ENCODE data around the gene RAP1A.

RAP1A gene

GRCh38 chr1:111611986-111612385, 7.6 kb upstream of the RAP1A start:
- no peak for TF ChIP-seq CTCF (IDR thresholded peaks at IDR 0.05; ENCODE audit: extremely low read depth, missing control alignments)

GRCh38 chr1:111615870-111616715, 3.5 kb upstream of the RAP1A start:
- DNase-seq (ENCODE audit: low spot score) = peak; percentile 82
- TF ChIP-seq CTCF (IDR thresholded peaks at IDR 0.05; ENCODE audit: extremely low read depth, missing control alignments) = no peak

More at GRCh38 chr1:111611986-111612385, 7.6 kb upstream of the RAP1A start:
- no peak for DNase-seq (ENCODE audit: low spot score)

GRCh38 chr1:111618081-111618480, 1.5 kb upstream of the RAP1A start:
- peak; percentile 58 for DNase-seq (ENCODE audit: low spot score)
- no peak for TF ChIP-seq CTCF (IDR thresholded peaks at IDR 0.05; ENCODE audit: extremely low read depth, missing control alignments)

GRCh38 chr1:111618961-111619634, 491 bp upstream of the RAP1A start:
- no peak for TF ChIP-seq CTCF (IDR thresholded peaks at IDR 0.05; ENCODE audit: extremely low read depth, missing control alignments)
- DNase-seq (ENCODE audit: low spot score) = no peak

- TF ChIP-seq CTCF (IDR thresholded peaks at IDR 0.05; ENCODE audit: extremely low read depth, missing control alignments) = no peak
- DNase-seq (ENCODE audit: low spot score) = no peak
Observed at GRCh38 chr1:111620441-111620971, 917 bp downstream of the RAP1A start.

- TF ChIP-seq CTCF (IDR thresholded peaks at IDR 0.05; ENCODE audit: extremely low read depth, missing control alignments) = no peak
Observed at GRCh38 chr1:111621050-111621449, 1.5 kb downstream of the RAP1A start.

GRCh38 chr1:111622166-111622565, 2.6 kb downstream of the RAP1A start:
- no peak for DNase-seq (ENCODE audit: low spot score)
- no peak for TF ChIP-seq CTCF (IDR thresholded peaks at IDR 0.05; ENCODE audit: extremely low read depth, missing control alignments)

More at GRCh38 chr1:111621050-111621449, 1.5 kb downstream of the RAP1A start:
- peak; percentile 44 for DNase-seq (ENCODE audit: low spot score)
